Left ventricle myocardium inferior (tissue), 1 donor: ENCODE measurements around the gene SYT17. TPM values are rescaled to one million over a fixed set of nuclear protein-coding genes. Genes with fewer than 3 reads are reported as not detected.
A peak's percentile ranks its signal among the peaks of the same experiment; 100 is the strongest.

Experiments
- DNase-seq: peaks from one replicate; pipeline ENCODE4 v3.0.0-alpha.2; 2020
- H3K27ac ChIP-seq: fragments of 200-600 bp; replicated peaks from 2 replicates; pipeline ENCODE4 v1.8.0; 2021
- H3K27me3 ChIP-seq: fragments of 200-600 bp; 2 replicates; pipeline ENCODE4 v1.8.0; 2021; ENCODE audit warnings: low read depth
- H3K36me3 ChIP-seq: fragments of 200-600 bp; 2 replicates; pipeline ENCODE4 v1.8.0; 2021
- H3K4me1 ChIP-seq: fragments of 200-600 bp; 2 replicates; pipeline ENCODE4 v1.8.0; 2021
- H3K4me3 ChIP-seq: fragments of 200-600 bp; 2 replicates; pipeline ENCODE4 v1.8.0; 2021; ENCODE audit warnings: mild to moderate bottlenecking, moderate library complexity
- H3K9me3 ChIP-seq: fragments of 200-600 bp; replicated peaks from 2 replicates; pipeline ENCODE4 v1.8.0; 2021
- intact Hi-C: fragments of 100-400 bp; cut with micrococcal nuclease; formaldehyde crosslinking; loops from one replicate; pipeline ENCODE4 v1.11.0; 2022
- total RNA-seq: library from RNA; stranded (reverse); fragmentation: NEBNext Ultra II Directional; extraction: Animal tissue kit (Norgen Biotek cat#: 25700); gene quantifications from one replicate; pipeline ENCODE4 v1.2.1, GENCODE V29; 2021
- TF ChIP-seq, protein P1 (sequence below): fragments of 200-600 bp; IDR thresholded peaks from 2 replicates; pipeline ENCODE4 v1.8.0; 2021; ENCODE audit warnings: antibody characterized with exemption, mild to moderate bottlenecking, borderline replicate concordance
- donor health status: DM: no; HTN: yes; CAD: no; lungs with severe emphysema.

Gene SYT17
- total RNA-seq, 1 donor from 2014 or later, result 0.49 TPM

DNA sequence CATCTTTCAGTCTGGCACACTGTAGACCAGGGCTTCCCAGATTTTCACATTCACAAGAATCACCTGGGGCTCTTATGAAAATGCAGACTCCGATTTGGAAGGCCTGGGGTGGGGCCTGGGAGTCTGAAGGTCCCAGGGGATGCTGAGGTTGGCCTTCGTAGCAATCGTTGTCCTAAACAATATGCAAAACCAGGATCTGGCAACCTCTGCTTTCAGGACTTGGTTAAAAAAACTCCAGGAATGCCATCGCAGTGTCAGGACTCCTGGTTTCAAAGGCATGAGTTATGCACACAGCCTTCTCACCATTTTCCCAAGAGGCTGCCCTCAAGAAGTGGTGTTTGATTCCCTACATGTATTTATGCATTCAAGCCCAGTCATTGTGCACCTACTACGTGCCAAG is 124.1 kb downstream of the SYT17 start:
- Histone ChIP-seq H3K27me3 (peaks cover 43% of the 10 kb centered on the region), H3K4me1 (no peaks in the 10 kb centered on the region), H3K9me3 (no peaks in the 10 kb centered on the region), H3K27ac (no peak overlapping the region), H3K4me3 (no peak overlapping the region), H3K36me3 (no peaks in the 10 kb centered on the region)
- TF ChIP-seq, protein P1, sequence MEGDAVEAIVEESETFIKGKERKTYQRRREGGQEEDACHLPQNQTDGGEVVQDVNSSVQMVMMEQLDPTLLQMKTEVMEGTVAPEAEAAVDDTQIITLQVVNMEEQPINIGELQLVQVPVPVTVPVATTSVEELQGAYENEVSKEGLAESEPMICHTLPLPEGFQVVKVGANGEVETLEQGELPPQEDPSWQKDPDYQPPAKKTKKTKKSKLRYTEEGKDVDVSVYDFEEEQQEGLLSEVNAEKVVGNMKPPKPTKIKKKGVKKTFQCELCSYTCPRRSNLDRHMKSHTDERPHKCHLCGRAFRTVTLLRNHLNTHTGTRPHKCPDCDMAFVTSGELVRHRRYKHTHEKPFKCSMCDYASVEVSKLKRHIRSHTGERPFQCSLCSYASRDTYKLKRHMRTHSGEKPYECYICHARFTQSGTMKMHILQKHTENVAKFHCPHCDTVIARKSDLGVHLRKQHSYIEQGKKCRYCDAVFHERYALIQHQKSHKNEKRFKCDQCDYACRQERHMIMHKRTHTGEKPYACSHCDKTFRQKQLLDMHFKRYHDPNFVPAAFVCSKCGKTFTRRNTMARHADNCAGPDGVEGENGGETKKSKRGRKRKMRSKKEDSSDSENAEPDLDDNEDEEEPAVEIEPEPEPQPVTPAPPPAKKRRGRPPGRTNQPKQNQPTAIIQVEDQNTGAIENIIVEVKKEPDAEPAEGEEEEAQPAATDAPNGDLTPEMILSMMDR, result no peak
- DNase-seq, result no peak
- intact Hi-C loops, result no loop called here

DNA sequence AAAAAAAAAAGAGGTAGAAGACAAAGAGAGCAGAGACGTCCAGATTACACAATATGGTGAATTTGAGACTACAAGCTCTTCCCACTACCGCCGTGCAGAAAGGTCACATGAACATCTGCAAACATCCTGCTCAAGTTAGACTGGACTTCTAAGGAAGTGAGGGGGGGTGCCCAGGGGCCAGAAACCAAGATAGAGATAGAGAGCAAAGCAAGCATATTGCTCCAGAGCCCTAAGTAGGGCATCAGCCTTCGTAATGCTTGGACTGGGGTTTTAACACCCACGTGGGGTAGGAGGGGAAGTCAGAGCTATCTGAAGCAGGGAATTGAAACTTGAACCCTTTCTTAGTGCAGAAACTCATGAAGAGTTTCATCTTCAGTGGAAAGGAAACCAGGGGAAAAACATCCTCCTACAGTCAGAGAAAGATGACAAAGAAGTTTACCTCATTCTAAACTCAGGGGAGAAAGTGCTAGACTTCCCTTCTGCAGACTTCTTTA is 126.2 kb downstream of the SYT17 start:
- Histone ChIP-seq H3K27me3 (peaks cover 27% of the 10 kb centered on the region), H3K4me3 (no peak overlapping the region), H3K9me3 (no peaks in the 10 kb centered on the region), H3K36me3 (no peaks in the 10 kb centered on the region), H3K27ac (peak overlapping the region; percentile 5), H3K4me1 (no peaks in the 10 kb centered on the region)
- TF ChIP-seq, protein P1, result no peak
- DNase-seq, result peak; percentile 46
- intact Hi-C loops, result no loop called here

DNA sequence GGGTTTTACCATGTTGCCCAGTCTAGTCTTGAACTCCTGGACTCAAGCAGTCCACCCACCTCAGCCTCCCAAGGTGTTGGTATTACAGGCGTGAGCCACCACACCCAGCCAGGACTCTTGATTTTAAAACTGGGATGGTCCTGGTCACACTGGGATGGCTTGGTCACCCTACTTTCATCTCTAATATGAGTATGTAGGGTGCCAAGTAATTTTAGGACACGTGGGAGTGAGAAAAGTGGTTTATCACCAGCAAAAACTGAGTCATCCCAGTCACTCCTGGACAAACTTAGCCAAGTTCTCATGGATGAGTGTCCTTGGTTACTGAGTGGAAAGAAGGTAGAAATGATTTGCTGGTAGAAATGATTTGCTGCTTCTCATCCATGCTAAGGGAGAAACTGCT is 127.4 kb downstream of the SYT17 start:
- Histone ChIP-seq H3K4me1 (no peaks in the 10 kb centered on the region), H3K27me3 (peaks cover 20% of the 10 kb centered on the region), H3K4me3 (no peak overlapping the region), H3K27ac (no peak overlapping the region), H3K9me3 (no peaks in the 10 kb centered on the region), H3K36me3 (no peaks in the 10 kb centered on the region)
- TF ChIP-seq, protein P1, result no peak
- no peak for DNase-seq
- intact Hi-C loops, result no loop called here

DNA sequence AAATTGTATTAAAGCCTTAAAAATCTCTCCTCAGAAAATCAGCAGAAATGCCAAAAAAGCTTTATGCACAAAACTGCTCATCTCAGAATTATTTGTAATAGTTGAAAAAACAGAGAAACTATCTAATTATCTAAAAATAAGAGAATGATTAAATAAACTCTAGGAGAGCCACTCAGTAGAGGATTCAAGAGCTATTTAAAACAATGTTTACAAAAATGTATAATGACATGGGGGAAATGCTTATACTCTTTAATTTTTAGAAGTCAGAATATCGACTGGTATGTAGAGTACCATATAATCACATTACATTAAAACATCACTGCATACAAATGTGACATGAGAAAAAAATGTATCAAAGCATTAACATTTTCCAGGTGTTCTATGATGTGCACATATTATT is 129.4 kb downstream of the SYT17 start:
- Histone ChIP-seq H3K27me3 (peaks cover 25% of the 10 kb centered on the region), H3K27ac (no peak overlapping the region), H3K9me3 (peaks cover 4% of the 10 kb centered on the region), H3K4me1 (no peaks in the 10 kb centered on the region), H3K4me3 (no peak overlapping the region), H3K36me3 (no peaks in the 10 kb centered on the region)
- DNase-seq, result no peak
- intact Hi-C loops, result no loop called here
- TF ChIP-seq, protein P1, result no peak

DNA sequence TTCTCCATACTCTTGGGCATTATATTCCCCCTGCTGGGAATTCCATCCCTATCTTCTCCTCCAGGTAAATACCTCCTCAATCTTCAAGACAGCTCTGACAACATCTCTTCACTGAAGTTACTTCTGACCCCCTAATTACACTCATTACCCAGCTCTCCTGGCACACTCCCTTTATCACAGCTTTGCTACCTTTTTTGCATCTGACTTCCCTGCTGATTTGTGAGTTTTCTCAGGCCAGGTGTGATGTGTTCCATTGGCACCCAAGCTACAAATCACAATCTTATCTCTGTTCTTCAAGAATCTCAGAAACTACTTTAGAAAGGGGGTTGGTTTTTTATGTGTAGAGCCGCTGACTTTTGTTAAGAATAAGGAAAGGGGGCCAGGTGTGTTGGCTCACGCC is 131.5 kb downstream of the SYT17 start:
- H3K36me3 ChIP-seq, result no peaks in the 10 kb centered on the region
- TF ChIP-seq, protein P1, result no peak
- DNase-seq, result no peak
- no peaks in the 10 kb centered on the region for H3K4me1 ChIP-seq
- H3K9me3 ChIP-seq, result peaks cover 5% of the 10 kb centered on the region
- H3K27ac ChIP-seq, result no peak overlapping the region
- intact Hi-C loops, result no loop called here
- no peak overlapping the region for H3K4me3 ChIP-seq
- H3K27me3 ChIP-seq, result peaks cover 18% of the 10 kb centered on the region
